T-helper 2 cell (primary cell): ENCODE data around the gene TMEM154.
A peak's percentile ranks its signal among the peaks of the same experiment; 100 is the strongest.

Experiments used
- DNase-seq, 5 experiments: peaks; one replicate each; pipeline versions ENCODE4 v3.0.0 to v3.0.0-alpha.2; 2012 to 2022

TMEM154 gene

GRCh38 chr4:152693871-152694270 is 14.1 kb upstream of the TMEM154 start:
- no peak for DNase-seq

- no peak for DNase-seq
These were observed 12.0 kb upstream of the TMEM154 start for GRCh38 chr4:152691761-152692160.

- DNase-seq: no peak
These were observed 11.2 kb upstream of the TMEM154 start for GRCh38 chr4:152690706-152691651.

- peak in 1 of 5 experiments; percentile 20 for DNase-seq
These were observed 10.1 kb upstream of the TMEM154 start for GRCh38 chr4:152689615-152690501.

- DNase-seq: no peak
These were observed 8.3 kb upstream of the TMEM154 start for GRCh38 chr4:152687974-152688599.

GRCh38 chr4:152686452-152687013 is 6.7 kb upstream of the TMEM154 start:
- no peak for DNase-seq

GRCh38 chr4:152684587-152684986 is 4.8 kb upstream of the TMEM154 start:
- DNase-seq: no peak

- no peak for DNase-seq
These were observed 4.2 kb upstream of the TMEM154 start for GRCh38 chr4:152684007-152684406.

- DNase-seq: no peak
These were observed 2.5 kb upstream of the TMEM154 start for GRCh38 chr4:152682143-152682941.

GRCh38 chr4:152680988-152681603 is 1.3 kb upstream of the TMEM154 start:
- DNase-seq: peak in 1 of 5 experiments; percentile 71

GRCh38 chr4:152678841-152679240 is 956 bp downstream of the TMEM154 start:
- DNase-seq: peak in 1 of 5 experiments; percentile 23

- peak in 1 of 5 experiments; percentile 42 for DNase-seq
These were observed 2.7 kb downstream of the TMEM154 start for GRCh38 chr4:152677117-152677516.

- no peak for DNase-seq
These were observed 3.5 kb downstream of the TMEM154 start for GRCh38 chr4:152676052-152676854.

- DNase-seq: no peak
These were observed 5.4 kb downstream of the TMEM154 start for GRCh38 chr4:152674359-152674758.

- no peak for DNase-seq
These were observed 6.3 kb downstream of the TMEM154 start for GRCh38 chr4:152673489-152673888.

- DNase-seq: no peak
These were observed 7.3 kb downstream of the TMEM154 start for GRCh38 chr4:152672206-152673092.

GRCh38 chr4:152668338-152668964 is 11.3 kb downstream of the TMEM154 start:
- no peak for DNase-seq

- DNase-seq: no peak
These were observed 12.0 kb downstream of the TMEM154 start for GRCh38 chr4:152667781-152668180.

- DNase-seq: no peak
These were observed 12.9 kb downstream of the TMEM154 start for GRCh38 chr4:152666946-152667345.
